ENCODE data around the gene CLCA4. TPM values are rescaled to one million over a fixed set of nuclear protein-coding genes. Genes with fewer than 3 reads are reported as not detected.

Gene CLCA4
- total RNA-seq, 4 donors from 2014 or later: 0.99 to 1.9 (median 1.0) TPM

- TF ChIP-seq POLR2A (IDR thresholded peaks at IDR 0.05): no peak
- no peak for TF ChIP-seq CTCF (IDR thresholded peaks at IDR 0.05)
- intact Hi-C loops (cut with DNase I; ENCODE audit: low total_unique reads): no loop called here
- no peak for DNase-seq (ENCODE audit: low spot score in 2 of 2)
- H3K4me3 ChIP-seq (ENCODE audit: low read depth, poor library complexity, severe bottlenecking): no peak overlapping the region
- 83 to 95% methylated on average over 4 of the region's 4 CpGs for WGBS, 2 donors
These were observed 25.9 kb upstream of the CLCA4 start for GRCh38 chr1:86520789-86521521.

DNA sequence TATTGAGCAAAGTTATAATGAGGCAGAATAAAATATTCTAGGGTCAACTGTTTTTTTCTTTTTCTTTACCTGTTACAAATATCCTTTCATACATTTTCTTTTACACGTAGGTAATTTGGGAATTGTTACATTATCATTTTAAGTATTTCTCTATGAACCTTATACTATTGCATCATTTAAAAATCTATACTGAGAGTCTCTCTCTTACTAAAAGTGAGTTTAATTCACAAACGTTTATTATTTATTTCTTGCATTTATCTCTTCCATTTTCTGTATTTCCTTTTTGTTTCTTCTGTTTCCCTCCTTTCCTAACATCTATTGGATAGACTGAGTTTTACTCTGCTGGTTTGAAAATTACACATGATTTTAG lies 25.4 kb upstream of the CLCA4 start:
- H3K4me3 ChIP-seq (ENCODE audit: low read depth, poor library complexity, severe bottlenecking): no peak overlapping the region
- TF ChIP-seq POLR2A (IDR thresholded peaks at IDR 0.05) (no peak), CTCF (IDR thresholded peaks at IDR 0.05) (no peak)
- 76 to 77% methylated on average over 2 of the region's 2 CpGs for WGBS, 2 donors
- no peak for DNase-seq (ENCODE audit: low spot score in 2 of 2)
- intact Hi-C loops (cut with DNase I; ENCODE audit: low total_unique reads): no loop called here

DNA sequence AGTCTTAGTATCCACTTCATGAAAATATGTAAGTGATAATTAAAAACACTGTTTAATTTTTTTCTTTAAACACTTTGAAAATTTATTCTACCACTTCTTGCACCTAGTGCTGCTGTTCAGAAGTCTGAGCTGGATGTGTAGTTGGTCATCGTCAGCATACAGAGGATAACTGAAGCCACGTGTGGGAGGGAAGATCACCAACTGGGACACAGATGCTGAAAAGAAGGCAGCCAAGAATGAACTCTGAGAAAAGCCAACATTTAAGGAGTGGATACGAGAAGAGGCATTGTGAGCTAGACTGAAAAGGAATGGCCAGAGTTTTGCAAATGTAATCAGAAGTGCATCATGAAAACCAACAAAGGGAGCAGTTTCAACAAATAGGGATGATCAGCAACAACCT lies 24.6 kb upstream of the CLCA4 start:
- no peak for DNase-seq (ENCODE audit: low spot score in 2 of 2)
- intact Hi-C loops (cut with DNase I; ENCODE audit: low total_unique reads): no loop called here
- no peak for TF ChIP-seq POLR2A (IDR thresholded peaks at IDR 0.05)
- no peak for TF ChIP-seq CTCF (IDR thresholded peaks at IDR 0.05)
- WGBS, 2 donors: 53 to 66% methylated on average over 3 of the region's 3 CpGs
- H3K4me3 ChIP-seq (ENCODE audit: low read depth, poor library complexity, severe bottlenecking): no peak overlapping the region

DNA sequence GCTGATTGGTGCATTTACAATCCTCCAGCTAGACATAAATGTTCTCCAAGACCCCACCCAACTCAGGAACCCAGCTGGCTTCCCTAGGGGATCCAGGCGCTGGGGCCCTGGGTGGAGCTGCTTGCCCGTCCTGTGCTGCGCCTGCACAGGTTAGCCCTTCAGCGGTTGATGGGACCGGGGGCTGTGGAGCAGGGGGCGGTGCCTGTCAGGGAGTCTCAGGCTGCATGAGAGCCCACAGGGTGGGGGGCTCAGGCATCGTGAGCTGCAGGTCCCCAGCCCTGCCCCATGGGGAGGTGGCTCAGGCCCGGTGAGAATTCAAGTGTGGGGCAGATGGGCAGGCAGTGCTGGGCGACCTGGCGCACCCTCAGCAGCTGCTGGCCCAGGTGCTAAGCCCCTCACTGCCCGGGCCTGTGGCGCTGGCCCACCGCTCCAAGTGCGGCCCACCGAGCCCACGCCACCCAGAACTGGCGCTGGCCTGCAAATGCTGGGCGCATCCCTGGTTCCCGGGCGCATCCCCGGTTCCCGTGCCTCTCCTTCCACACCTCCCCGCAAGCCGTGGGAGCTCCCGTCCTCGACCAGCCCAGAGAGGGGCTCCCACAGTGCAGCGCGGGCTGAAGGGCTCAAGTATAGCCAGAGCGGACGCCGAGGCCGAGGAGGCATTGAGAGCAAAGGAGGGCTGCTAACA lies 23.1 kb upstream of the CLCA4 start:
- DNase-seq (ENCODE audit: low spot score in 2 of 2): no peak
- no peak for TF ChIP-seq POLR2A (IDR thresholded peaks at IDR 0.05)
- no peak for TF ChIP-seq CTCF (IDR thresholded peaks at IDR 0.05)
- WGBS, 2 donors: 96 to 98% methylated on average over 23 to 32 of the region's 32 CpGs
- no peak overlapping the region for H3K4me3 ChIP-seq (ENCODE audit: low read depth, poor library complexity, severe bottlenecking)
- intact Hi-C loops (cut with DNase I; ENCODE audit: low total_unique reads): no loop called here

DNA sequence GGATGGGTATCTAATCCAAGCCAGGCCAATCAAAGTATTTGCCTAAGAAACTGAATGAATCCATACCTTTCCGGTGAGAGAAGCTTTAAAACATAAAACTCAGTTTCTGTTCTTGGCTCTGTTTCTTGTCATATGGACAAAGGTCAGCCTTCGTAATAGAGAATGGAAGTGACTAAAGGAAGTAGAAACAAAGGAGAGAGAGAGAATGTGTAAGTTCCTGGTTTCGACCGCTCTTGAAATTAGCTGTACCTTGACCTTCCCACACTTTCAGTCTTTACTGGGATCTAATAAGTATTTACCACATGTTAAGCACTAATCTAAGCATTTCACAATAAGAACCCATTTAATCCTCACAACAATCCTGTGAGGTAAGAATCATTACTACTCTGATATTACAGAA lies 19.6 kb upstream of the CLCA4 start:
- no peak overlapping the region for H3K4me3 ChIP-seq (ENCODE audit: low read depth, poor library complexity, severe bottlenecking)
- WGBS, 2 donors: 79 to 87% methylated on average over 4 of the region's 4 CpGs
- DNase-seq (ENCODE audit: low spot score in 2 of 2): no peak
- intact Hi-C loops (cut with DNase I; ENCODE audit: low total_unique reads): no loop called here
- TF ChIP-seq POLR2A (IDR thresholded peaks at IDR 0.05) (no peak), CTCF (IDR thresholded peaks at IDR 0.05) (no peak)

Measured in lower leg skin (tissue), 4 donors.